Karpas-422 (cell line): ENCODE data around the gene PPOX. TPM values are rescaled to one million over a fixed set of nuclear protein-coding genes. Genes with fewer than 3 reads are reported as not detected.

Experiments used
- small RNA-seq: library from RNA; depleted of rRNA; stranded (forward); fragments of <200 nt; gene quantifications from one replicate; pipeline ENCODE3, GENCODE V24; 2014
- total RNA-seq: library from RNA; depleted of rRNA; stranded (reverse); fragments of >200 nt; shearing (Covaris generic); gene quantifications from 2 replicates; pipeline ENCODE4 v1.2.3, GENCODE V29; 2014; ENCODE audit warnings: low replicate concordance; rRNA removed

The PPOX gene
- total RNA-seq, 1 experiment from 2014 or later, result 60.8 TPM

Small RNAs within 50 kb of the gene (small RNA-seq; reads per million reads assigned to genes)
- gene RF01225, result not detected

Other genes starting within 250 kb of the PPOX start
- not detected in 2 replicates for gene ITLN2, start 211.6 kb upstream of the PPOX start, total RNA-seq
- 0.36 and 6.5 TPM in 2 replicates for gene F11R, start 145.3 kb upstream of the PPOX start, total RNA-seq
- gene TSTD1, start 127.5 kb upstream of the PPOX start, total RNA-seq, result 16.0 and 32.3 TPM in 2 replicates
- 61.2 and 111 TPM in 2 replicates for gene USF1, start 120.4 kb upstream of the PPOX start, total RNA-seq
- 36.5 and 59.6 TPM in 2 replicates for gene ARHGAP30, start 96.5 kb upstream of the PPOX start, total RNA-seq
- not detected in 2 replicates for gene NECTIN4, start 76.9 kb upstream of the PPOX start, total RNA-seq
- gene KLHDC9, start 68.1 kb upstream of the PPOX start, total RNA-seq, result 6.1 and 11.0 TPM in 2 replicates
- 34.1 and 71.0 TPM in 2 replicates for gene PFDN2, start 48.4 kb upstream of the PPOX start, total RNA-seq
- 41.5 and 44.0 TPM in 2 replicates for gene NIT1, start 48.3 kb upstream of the PPOX start, total RNA-seq
- 24.2 and 25.6 TPM in 2 replicates for gene DEDD, start 33.8 kb upstream of the PPOX start, total RNA-seq
- gene UFC1, start 12.4 kb upstream of the PPOX start, total RNA-seq, result 72.5 and 100.0 TPM in 2 replicates
- gene USP21, start 6.9 kb upstream of the PPOX start, total RNA-seq, result 21.9 and 43.9 TPM in 2 replicates
- 34.9 and 54.7 TPM in 2 replicates for gene B4GALT3, start 11.1 kb downstream of the PPOX start, total RNA-seq
- gene ADAMTS4, start 32.6 kb downstream of the PPOX start, total RNA-seq, result 0.15 TPM in 1 of 2 replicates, not detected in the other
- 134 and 167 TPM in 2 replicates for gene NDUFS2, start 35.9 kb downstream of the PPOX start, total RNA-seq
- gene FCER1G, start 48.9 kb downstream of the PPOX start, total RNA-seq, result not detected in 2 replicates
- gene APOA2, start 57.2 kb downstream of the PPOX start, total RNA-seq, result not detected in 2 replicates
- gene TOMM40L, start 59.6 kb downstream of the PPOX start, total RNA-seq, result 9.5 and 12.6 TPM in 2 replicates
- not detected in 2 replicates for gene NR1I3, start 71.8 kb downstream of the PPOX start, total RNA-seq
- gene PCP4L1, start 92.3 kb downstream of the PPOX start, total RNA-seq, result 0.14 TPM in 1 of 2 replicates, not detected in the other
- gene MPZ, start 143.5 kb downstream of the PPOX start, total RNA-seq, result 4.0 and 6.9 TPM in 2 replicates
- gene SDHC, start 148.0 kb downstream of the PPOX start, total RNA-seq, result 14.2 and 48.8 TPM in 2 replicates
- not detected in 2 replicates for gene CFAP126, start 201.4 kb downstream of the PPOX start, total RNA-seq